Measurements from ENCODE around the gene HLA-DRB5.

The HLA-DRB5 gene

GRCh38 chr6:32562940-32563339, 32.9 kb upstream of the HLA-DRB5 start:
- H3K79me1 ChIP-seq (ENCODE audit: low read length) = no peaks in the 10 kb centered on the region
- no peak overlapping the region for H3K27ac ChIP-seq (ENCODE audit: low read depth, low read length)
- no peaks in the 10 kb centered on the region for H3K36me3 ChIP-seq (ENCODE audit: control insufficient read depth in 1 of 2, insufficient read depth in 2 of 2, low read length in 2 of 2)
- H3K23ac ChIP-seq (ENCODE audit: low read length) = no peak overlapping the region
- H3K9me3 ChIP-seq (ENCODE audit: insufficient read depth, low read depth, low read length) = no peaks in the 10 kb centered on the region
- no peaks in the 10 kb centered on the region for H3K27me3 ChIP-seq (ENCODE audit: insufficient read depth, low read length)
- no peak overlapping the region for H4K91ac ChIP-seq (ENCODE audit: low read depth, low read length)
- DNase-seq = peak in 1 of 2 donors; percentile 37
- H2AK5ac ChIP-seq (ENCODE audit: low read length) = no peak overlapping the region
- no peaks in the 10 kb centered on the region for H3K4me1 ChIP-seq (ENCODE audit: control insufficient read depth in 1 of 2, insufficient read depth in 2 of 2, low read length in 2 of 2)
- H4K12ac ChIP-seq (ENCODE audit: low read depth, low read length) = no peak overlapping the region
- H2BK12ac ChIP-seq (ENCODE audit: low read length) = no peak overlapping the region
- H3K4ac ChIP-seq (ENCODE audit: low read depth, low read length) = no peak overlapping the region
- H3K4me2 ChIP-seq (ENCODE audit: low read length) = no peak overlapping the region
- no CpG with 5 or more reads among the region's 2 CpGs for WGBS (ENCODE audit: extremely low coverage, insufficient coverage, insufficient read length)
- H4K8ac ChIP-seq (ENCODE audit: low read depth, low read length) = no peak overlapping the region
- no peak overlapping the region for H3K14ac ChIP-seq (ENCODE audit: low read length)
- no peak overlapping the region for H2AFZ ChIP-seq (ENCODE audit: insufficient read depth, low read length, poor library complexity)
- H2BK120ac ChIP-seq (ENCODE audit: insufficient read depth, low read length, poor library complexity) = no peak overlapping the region
- no peak overlapping the region for H2BK5ac ChIP-seq (ENCODE audit: low read depth, low read length, poor library complexity)
- H3K79me2 ChIP-seq (ENCODE audit: control insufficient read depth, insufficient read depth, low read length, poor library complexity) = no peaks in the 10 kb centered on the region
- no peak overlapping the region for H3K4me3 ChIP-seq (ENCODE audit: low read depth, low read length)
- no peak overlapping the region for H3K9ac ChIP-seq (ENCODE audit: low read length)
- no peak overlapping the region for H3K18ac ChIP-seq (ENCODE audit: low read length)

DNA sequence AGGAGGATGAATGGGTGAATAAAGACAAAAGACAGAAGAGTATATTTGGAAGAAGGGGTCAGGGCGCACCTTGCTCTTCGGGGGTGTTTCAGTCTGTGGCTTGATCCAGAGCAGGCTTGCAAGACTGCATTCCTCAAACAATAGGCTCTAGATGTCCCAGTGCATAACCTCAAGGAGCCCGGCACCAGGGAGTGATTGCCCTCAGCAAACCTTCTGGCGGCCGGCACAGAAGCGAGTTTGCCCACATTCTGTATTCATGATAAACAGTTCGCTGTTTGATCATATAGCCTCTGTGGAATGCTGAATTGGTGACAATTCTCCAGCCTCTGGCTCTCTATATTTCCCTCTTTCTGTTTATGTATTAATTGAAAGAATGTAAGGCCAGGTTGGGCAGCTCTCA, 29.7 kb upstream of the HLA-DRB5 start:
- H2BK120ac ChIP-seq (ENCODE audit: insufficient read depth, low read length, poor library complexity) = no peak overlapping the region
- no peak overlapping the region for H3K23ac ChIP-seq (ENCODE audit: low read length)
- H3K4me2 ChIP-seq (ENCODE audit: low read length) = no peak overlapping the region
- DNase-seq = peak in 1 of 2 donors; percentile 62
- H3K79me1 ChIP-seq (ENCODE audit: low read length) = no peaks in the 10 kb centered on the region
- H3K18ac ChIP-seq (ENCODE audit: low read length) = no peak overlapping the region
- H2BK12ac ChIP-seq (ENCODE audit: low read length) = no peak overlapping the region
- WGBS (ENCODE audit: extremely low coverage, insufficient coverage, insufficient read length) = no CpG with 5 or more reads among the region's 7 CpGs
- H3K79me2 ChIP-seq (ENCODE audit: control insufficient read depth, insufficient read depth, low read length, poor library complexity) = no peaks in the 10 kb centered on the region
- H4K12ac ChIP-seq (ENCODE audit: low read depth, low read length) = no peak overlapping the region
- H3K36me3 ChIP-seq (ENCODE audit: control insufficient read depth in 1 of 2, insufficient read depth in 2 of 2, low read length in 2 of 2) = no peaks in the 10 kb centered on the region
- H3K4me3 ChIP-seq (ENCODE audit: low read depth, low read length) = no peak overlapping the region
- no peaks in the 10 kb centered on the region for H3K27me3 ChIP-seq (ENCODE audit: insufficient read depth, low read length)
- no peak overlapping the region for H4K91ac ChIP-seq (ENCODE audit: low read depth, low read length)
- H3K14ac ChIP-seq (ENCODE audit: low read length) = no peak overlapping the region
- no peak overlapping the region for H3K4ac ChIP-seq (ENCODE audit: low read depth, low read length)
- H3K9me3 ChIP-seq (ENCODE audit: insufficient read depth, low read depth, low read length) = no peaks in the 10 kb centered on the region
- H3K9ac ChIP-seq (ENCODE audit: low read length) = no peak overlapping the region
- no peak overlapping the region for H2AK5ac ChIP-seq (ENCODE audit: low read length)
- H3K27ac ChIP-seq (ENCODE audit: low read depth, low read length) = no peak overlapping the region
- no peak overlapping the region for H2BK5ac ChIP-seq (ENCODE audit: low read depth, low read length, poor library complexity)
- no peaks in the 10 kb centered on the region for H3K4me1 ChIP-seq (ENCODE audit: control insufficient read depth in 1 of 2, insufficient read depth in 2 of 2, low read length in 2 of 2)
- H2AFZ ChIP-seq (ENCODE audit: insufficient read depth, low read length, poor library complexity) = no peak overlapping the region
- H4K8ac ChIP-seq (ENCODE audit: low read depth, low read length) = no peak overlapping the region

- H3K79me2 ChIP-seq (ENCODE audit: control insufficient read depth, insufficient read depth, low read length, poor library complexity) = no peaks in the 10 kb centered on the region
- H3K23ac ChIP-seq (ENCODE audit: low read length) = no peak overlapping the region
- H3K4ac ChIP-seq (ENCODE audit: low read depth, low read length) = no peak overlapping the region
- no peak for DNase-seq
- H3K18ac ChIP-seq (ENCODE audit: low read length) = no peak overlapping the region
- no peak overlapping the region for H4K8ac ChIP-seq (ENCODE audit: low read depth, low read length)
- H3K4me1 ChIP-seq (ENCODE audit: control insufficient read depth in 1 of 2, insufficient read depth in 2 of 2, low read length in 2 of 2) = no peaks in the 10 kb centered on the region
- H2AK5ac ChIP-seq (ENCODE audit: low read length) = no peak overlapping the region
- no peak overlapping the region for H4K91ac ChIP-seq (ENCODE audit: low read depth, low read length)
- no peaks in the 10 kb centered on the region for H3K36me3 ChIP-seq (ENCODE audit: control insufficient read depth in 1 of 2, insufficient read depth in 2 of 2, low read length in 2 of 2)
- no peak overlapping the region for H3K4me2 ChIP-seq (ENCODE audit: low read length)
- H3K9ac ChIP-seq (ENCODE audit: low read length) = no peak overlapping the region
- H2BK120ac ChIP-seq (ENCODE audit: insufficient read depth, low read length, poor library complexity) = no peak overlapping the region
- H3K79me1 ChIP-seq (ENCODE audit: low read length) = no peaks in the 10 kb centered on the region
- H2AFZ ChIP-seq (ENCODE audit: insufficient read depth, low read length, poor library complexity) = no peak overlapping the region
- H2BK5ac ChIP-seq (ENCODE audit: low read depth, low read length, poor library complexity) = no peak overlapping the region
- no peaks in the 10 kb centered on the region for H3K9me3 ChIP-seq (ENCODE audit: insufficient read depth, low read depth, low read length)
- H3K14ac ChIP-seq (ENCODE audit: low read length) = no peak overlapping the region
- WGBS (ENCODE audit: extremely low coverage, insufficient coverage, insufficient read length) = no CpG with 5 or more reads among the region's 13 CpGs
- H3K27ac ChIP-seq (ENCODE audit: low read depth, low read length) = no peak overlapping the region
- no peaks in the 10 kb centered on the region for H3K27me3 ChIP-seq (ENCODE audit: insufficient read depth, low read length)
- H3K4me3 ChIP-seq (ENCODE audit: low read depth, low read length) = no peak overlapping the region
- no peak overlapping the region for H2BK12ac ChIP-seq (ENCODE audit: low read length)
- H4K12ac ChIP-seq (ENCODE audit: low read depth, low read length) = no peak overlapping the region
These were observed 28.5 kb upstream of the HLA-DRB5 start for GRCh38 chr6:32558426-32559057.

DNA sequence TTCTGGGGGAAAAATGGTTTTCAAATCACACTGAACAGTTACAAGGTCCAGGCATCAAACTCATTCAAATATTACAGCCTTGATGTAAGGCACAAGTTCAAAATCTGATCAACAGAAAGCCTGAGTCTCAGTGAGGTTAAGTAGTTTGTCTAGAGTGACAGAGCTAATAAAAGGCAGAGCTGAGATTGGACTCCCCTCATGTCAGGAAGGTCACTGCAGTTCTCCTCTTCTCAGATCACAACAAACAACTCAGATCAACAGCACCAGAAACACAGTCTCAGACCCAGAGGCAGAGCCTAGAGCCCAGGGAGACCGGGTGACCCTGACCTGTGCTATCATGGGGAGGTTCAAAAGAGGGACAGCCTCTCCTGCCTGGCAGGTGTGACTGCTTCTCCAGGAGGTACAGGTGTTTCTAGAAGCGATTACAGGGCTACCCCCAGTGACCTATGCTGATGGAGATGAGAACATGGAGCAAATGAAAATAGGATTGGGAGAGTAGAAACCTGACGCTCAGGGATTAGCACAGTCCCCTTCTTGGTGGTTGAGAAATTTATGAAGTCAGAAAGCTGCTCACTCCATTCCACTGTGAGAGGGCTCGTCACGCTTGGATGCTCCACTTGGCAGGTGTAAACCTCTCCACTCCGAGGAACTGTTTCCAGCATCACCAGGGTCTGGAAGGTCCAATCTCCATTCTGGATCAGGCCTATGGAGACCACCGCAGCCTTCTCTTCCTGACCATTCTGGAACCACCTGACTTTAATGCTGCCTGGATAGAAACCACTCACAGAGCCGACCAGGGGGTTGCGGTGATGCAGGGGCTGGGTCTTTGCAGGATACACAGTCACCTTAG, 24.3 kb upstream of the HLA-DRB5 start:
- H3K23ac ChIP-seq (ENCODE audit: low read length) = no peak overlapping the region
- H3K4me2 ChIP-seq (ENCODE audit: low read length) = no peak overlapping the region
- no peak overlapping the region for H4K91ac ChIP-seq (ENCODE audit: low read depth, low read length)
- WGBS (ENCODE audit: extremely low coverage, insufficient coverage, insufficient read length) = no CpG with 5 or more reads among the region's 9 CpGs
- H3K4ac ChIP-seq (ENCODE audit: low read depth, low read length) = no peak overlapping the region
- H2AFZ ChIP-seq (ENCODE audit: insufficient read depth, low read length, poor library complexity) = no peak overlapping the region
- no peak overlapping the region for H4K8ac ChIP-seq (ENCODE audit: low read depth, low read length)
- H2AK5ac ChIP-seq (ENCODE audit: low read length) = no peak overlapping the region
- H3K9ac ChIP-seq (ENCODE audit: low read length) = no peak overlapping the region
- no peaks in the 10 kb centered on the region for H3K27me3 ChIP-seq (ENCODE audit: insufficient read depth, low read length)
- no peak overlapping the region for H3K4me3 ChIP-seq (ENCODE audit: low read depth, low read length)
- H3K79me1 ChIP-seq (ENCODE audit: low read length) = no peaks in the 10 kb centered on the region
- no peaks in the 10 kb centered on the region for H3K4me1 ChIP-seq (ENCODE audit: control insufficient read depth in 1 of 2, insufficient read depth in 2 of 2, low read length in 2 of 2)
- no peak overlapping the region for H2BK12ac ChIP-seq (ENCODE audit: low read length)
- no peak overlapping the region for H2BK120ac ChIP-seq (ENCODE audit: insufficient read depth, low read length, poor library complexity)
- H3K14ac ChIP-seq (ENCODE audit: low read length) = no peak overlapping the region
- no peak overlapping the region for H4K12ac ChIP-seq (ENCODE audit: low read depth, low read length)
- H3K79me2 ChIP-seq (ENCODE audit: control insufficient read depth, insufficient read depth, low read length, poor library complexity) = no peaks in the 10 kb centered on the region
- no peaks in the 10 kb centered on the region for H3K9me3 ChIP-seq (ENCODE audit: insufficient read depth, low read depth, low read length)
- H3K36me3 ChIP-seq (ENCODE audit: control insufficient read depth in 1 of 2, insufficient read depth in 2 of 2, low read length in 2 of 2) = no peaks in the 10 kb centered on the region
- no peak for DNase-seq
- H3K27ac ChIP-seq (ENCODE audit: low read depth, low read length) = no peak overlapping the region
- H2BK5ac ChIP-seq (ENCODE audit: low read depth, low read length, poor library complexity) = no peak overlapping the region
- no peak overlapping the region for H3K18ac ChIP-seq (ENCODE audit: low read length)

All from trophoblast cell (in vitro differentiated cells and primary cell).